NCI-H82 (cell line): Measurements from ENCODE around the gene ZDHHC11.

Source experiments
- DNase-seq: peaks from one replicate; lab custom pipeline; 2025; lab: John Stamatoyannopoulos, UW

The ZDHHC11 gene, protein sequence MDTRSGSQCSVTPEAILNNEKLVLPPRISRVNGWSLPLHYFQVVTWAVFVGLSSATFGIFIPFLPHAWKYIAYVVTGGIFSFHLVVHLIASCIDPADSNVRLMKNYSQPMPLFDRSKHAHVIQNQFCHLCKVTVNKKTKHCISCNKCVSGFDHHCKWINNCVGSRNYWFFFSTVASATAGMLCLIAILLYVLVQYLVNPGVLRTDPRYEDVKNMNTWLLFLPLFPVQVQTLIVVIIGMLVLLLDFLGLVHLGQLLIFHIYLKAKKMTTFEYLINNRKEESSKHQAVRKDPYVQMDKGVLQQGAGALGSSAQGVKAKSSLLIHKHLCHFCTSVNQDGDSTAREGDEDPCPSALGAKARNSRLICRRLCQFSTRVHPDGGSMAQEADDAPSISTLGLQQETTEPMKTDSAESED

GRCh38 chr5:850511-851006 is at the start of gene ZDHHC11:
ZDHHC11 (minus strand) TSS chr5:850986; CDS start chr5:850602, 384 bp downstream.
- DNase-seq = peak; percentile 27

- DNase-seq = no peak
Observed at GRCh38 chr5:893711-894110, 42.9 kb upstream of the ZDHHC11 start.

DNA sequence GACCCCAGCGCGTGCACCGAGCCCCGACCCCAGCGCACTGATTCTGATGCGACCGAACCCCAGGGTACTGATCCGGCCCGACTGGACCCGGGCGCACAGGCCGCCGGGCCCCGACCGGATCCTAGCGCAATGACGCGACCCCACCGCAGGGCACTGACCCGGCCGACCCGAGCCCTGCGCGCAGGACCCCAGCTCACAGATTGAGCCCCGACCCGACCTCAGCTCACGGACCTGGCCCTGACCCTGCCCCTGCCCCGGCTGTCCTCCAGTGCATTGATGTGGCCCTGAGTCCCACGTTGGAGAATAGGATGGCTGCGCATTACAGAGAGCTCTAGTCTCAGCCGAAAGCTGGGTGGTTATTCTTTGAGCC is 42.3 kb upstream of the ZDHHC11 start:
- DNase-seq = peak; percentile 14

DNA sequence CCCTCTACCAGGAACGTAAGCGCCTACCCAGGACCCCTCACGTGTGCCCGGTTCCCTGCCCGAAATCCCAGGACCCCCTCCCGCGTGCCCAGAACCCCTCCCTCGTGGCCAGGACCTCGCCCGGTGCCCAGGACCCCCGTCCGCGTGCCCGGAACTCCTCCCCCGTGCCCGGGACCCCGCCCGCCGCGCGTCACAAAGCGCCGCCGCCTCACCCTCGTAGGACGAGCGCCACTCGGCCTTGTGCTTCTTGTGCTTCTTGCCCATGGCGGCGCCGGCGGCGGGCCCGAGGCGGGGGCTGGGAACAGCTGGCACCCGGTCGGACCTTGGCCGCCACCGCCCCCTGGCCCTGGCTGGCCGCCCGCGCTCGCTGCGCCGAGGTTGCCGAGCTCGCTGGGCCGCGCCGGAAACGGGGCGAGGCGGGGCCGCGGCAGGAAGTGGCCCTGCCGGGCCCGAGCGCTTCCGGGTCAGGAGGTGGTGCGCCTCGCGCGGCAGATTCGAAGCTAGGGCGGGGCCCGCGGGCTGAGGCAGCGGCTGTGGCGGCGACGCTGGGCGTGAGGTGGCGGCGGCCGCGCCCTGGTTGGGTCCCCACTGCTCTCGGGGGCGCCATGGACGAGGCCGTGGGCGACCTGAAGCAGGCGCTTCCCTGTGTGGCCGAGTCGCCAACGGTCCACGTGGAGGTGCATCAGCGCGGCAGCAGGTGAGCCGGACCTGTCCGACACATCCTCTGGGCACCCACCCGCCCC is 41.8 kb upstream of the ZDHHC11 start, which contains the start of the genes BRD9 and TRIP13:
Gene BRD9 (minus strand): TSS at position 408 of the 743 bp plus-strand sequence. CDS start 144 bp downstream, at position 264.
Gene TRIP13 (plus strand): TSS at position 491 of the 743 bp plus-strand sequence. CDS start 115 bp downstream, at position 606.
- DNase-seq = peak; percentile 78

GRCh38 chr5:891837-892393 is 41.1 kb upstream of the ZDHHC11 start:
- DNase-seq = peak; percentile 22

- peak; percentile 20 for DNase-seq
Observed at GRCh38 chr5:891117-891836, 40.5 kb upstream of the ZDHHC11 start.

- DNase-seq = no peak
Observed at GRCh38 chr5:889075-889710, 38.4 kb upstream of the ZDHHC11 start.

- DNase-seq = no peak
Observed at GRCh38 chr5:888638-889035, 37.9 kb upstream of the ZDHHC11 start.

DNA sequence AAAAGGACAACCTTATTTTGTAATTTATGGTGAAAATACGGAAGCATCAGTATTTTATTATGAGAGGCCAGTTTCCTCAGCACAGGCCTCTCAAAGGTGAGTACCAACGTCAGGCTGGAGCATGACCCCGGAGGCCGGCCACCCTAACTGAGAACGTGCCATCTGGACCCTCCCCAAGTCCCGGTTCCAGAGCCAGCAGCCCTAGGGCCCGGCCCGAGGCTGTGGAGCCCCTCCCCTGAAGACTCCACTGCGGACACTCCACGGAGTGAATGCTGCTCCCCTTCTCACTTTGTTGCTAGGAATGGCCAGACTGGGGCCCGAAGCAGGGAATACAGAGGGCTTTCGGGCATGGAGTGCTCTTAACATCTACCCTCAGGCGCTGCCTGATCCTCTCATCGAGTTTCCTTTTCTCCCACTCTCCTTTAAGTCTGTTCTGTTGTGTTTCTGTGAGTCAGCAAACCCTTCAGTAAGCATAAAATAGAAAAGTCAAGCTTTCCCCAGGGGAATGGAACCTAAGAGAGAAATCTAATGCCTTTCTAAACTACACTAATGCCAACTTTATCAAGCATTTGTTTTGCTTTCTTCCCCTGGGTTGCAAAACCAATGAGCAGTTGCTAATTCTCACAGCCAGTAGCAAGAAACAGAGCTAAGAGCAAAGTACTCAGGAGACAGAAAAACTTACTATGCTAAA is 37.3 kb upstream of the ZDHHC11 start:
- DNase-seq = no peak

DNA sequence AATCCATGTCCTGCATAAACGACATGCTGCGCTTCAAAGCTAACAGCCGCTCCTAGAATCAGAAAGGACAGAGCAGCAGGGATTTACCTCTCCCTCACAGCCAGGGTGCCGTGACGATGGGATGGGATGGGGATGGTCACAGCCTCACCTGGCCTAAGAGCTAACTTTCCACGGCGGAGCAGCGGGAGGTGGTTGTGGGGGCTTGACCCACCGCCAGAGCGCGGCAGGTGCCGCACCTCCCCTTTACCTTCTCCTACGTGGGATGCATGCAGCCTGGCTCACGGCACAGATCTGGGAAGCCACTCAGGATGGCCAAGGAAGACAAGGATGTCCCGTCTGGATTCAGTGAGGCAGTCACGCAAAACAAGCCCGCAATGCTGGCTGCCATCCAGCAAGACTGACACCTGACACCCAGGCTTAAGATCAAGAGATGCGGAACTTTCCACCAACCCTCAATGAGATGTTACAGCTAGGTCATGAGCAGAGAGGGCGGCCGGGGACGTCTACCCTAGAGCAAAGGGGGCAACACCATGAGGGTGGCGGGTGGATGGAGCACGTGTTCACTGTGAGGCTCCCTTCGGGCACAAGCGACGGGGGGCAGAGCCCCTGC is 36.0 kb upstream of the ZDHHC11 start:
- DNase-seq = no peak

DNA sequence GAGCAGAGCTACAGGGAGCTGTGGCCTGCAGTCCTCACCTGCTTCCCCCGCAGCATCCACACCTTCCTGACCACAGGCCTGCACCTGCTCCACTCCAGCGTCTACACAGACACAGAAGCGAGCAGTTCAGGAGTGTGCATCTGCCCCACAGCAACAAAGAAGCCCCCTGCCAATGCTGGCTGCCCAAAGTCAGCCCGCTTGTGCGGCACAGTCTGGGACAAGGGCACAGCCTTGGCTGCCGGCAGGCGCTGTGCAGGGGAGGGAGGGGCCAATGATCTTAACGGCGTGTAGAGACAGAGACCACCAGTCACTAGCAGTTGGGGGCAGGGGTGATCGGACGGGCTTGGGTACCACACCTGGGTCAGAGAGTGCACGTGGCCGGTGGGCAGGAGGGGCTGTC is 35.2 kb upstream of the ZDHHC11 start:
- DNase-seq = no peak

DNA sequence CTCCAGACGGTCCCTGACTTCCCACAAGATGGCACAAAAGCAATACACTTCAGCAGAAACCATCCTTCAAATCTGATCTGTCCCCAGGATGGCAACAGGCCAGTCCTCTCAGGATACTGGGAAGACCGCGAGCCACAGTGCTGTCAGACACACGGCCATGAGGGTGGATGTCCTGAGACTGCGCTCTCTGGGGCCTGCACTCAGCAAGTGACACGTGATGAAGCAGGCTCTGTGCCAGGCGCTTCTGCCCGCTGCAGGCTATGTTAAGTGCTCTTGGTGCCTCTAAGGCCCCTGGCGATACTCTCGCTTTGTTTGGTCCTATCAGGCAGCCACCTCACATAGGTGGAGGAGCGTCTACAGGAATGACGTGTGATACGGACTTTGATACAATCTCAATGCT is 34.7 kb upstream of the ZDHHC11 start:
- no peak for DNase-seq

DNA sequence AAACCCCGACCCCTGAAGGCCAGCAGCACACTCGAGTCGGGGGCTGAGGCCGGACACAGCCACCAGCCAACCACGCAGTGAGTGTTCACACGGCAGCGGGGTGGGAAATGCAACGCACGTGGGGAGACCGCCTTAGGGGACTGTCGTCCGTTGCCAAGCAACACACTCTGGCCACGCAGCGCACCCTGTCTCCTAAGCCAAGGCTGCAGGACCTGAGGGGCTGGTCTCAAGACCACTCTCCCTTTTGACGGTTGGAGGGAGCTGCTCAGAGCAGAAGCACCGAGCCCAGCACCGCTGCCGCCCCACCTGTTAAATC is 34.3 kb upstream of the ZDHHC11 start:
- DNase-seq = no peak

GRCh38 chr5:884345-885126 is 33.8 kb upstream of the ZDHHC11 start:
- no peak for DNase-seq

DNA sequence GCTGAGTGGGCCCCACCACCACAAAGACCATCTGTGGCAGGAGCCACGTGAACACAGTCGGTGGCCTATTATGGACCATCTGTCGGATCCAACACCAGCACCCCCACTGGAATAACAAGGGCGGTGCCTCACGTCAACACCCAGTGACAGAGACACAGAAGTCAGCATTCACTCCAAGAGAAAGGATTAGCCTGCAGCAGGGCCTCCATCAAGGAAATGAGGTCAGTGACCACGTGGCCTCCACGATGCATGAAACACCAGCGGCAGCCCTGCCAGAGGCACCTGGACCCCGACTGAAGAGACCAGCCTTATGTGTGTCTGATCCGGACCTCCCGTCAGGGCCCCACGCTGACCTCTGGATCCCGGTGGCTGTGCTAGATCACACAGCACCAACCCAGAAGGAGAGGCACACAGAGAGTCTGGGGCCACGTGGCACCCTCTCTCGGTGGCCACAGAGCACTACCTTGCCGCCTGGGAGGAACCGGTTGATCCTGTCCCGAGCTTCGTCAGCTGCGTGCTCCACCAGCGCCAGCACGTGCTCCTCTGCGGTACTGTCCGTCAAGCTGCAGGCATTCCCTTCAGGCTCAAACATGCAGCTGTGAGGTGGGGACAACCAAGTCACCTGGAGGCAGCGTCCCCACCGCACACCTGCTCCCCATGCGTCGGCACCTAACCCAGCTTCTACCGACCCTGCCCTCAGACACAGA is 32.8 kb upstream of the ZDHHC11 start:
- DNase-seq = no peak

GRCh38 chr5:882253-883183 is 31.7 kb upstream of the ZDHHC11 start:
- no peak for DNase-seq

DNA sequence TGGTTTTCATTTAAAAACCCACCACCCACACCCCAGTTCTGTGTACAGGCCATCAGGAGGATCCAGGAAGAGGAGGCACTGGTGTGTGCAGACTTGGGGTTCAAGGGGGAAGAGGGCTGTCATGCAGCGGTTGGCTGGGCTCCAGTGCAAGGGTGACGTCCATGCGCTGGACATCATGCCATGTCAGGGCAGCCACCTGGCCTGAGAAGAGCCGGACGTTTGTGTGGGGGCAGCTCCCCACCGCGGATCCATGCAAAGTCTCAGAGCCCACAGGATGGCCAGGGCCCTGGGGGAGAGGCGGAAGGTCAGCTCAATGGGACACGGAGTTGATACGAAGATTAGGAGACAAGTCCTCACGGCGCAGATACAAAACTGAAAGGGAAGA is 30.8 kb upstream of the ZDHHC11 start:
- no peak for DNase-seq
